Lower lobe of right lung (tissue), 2 donors: ENCODE data around the gene MALAT1. TPM values are rescaled to one million over a fixed set of nuclear protein-coding genes. Genes with fewer than 3 reads are reported as not detected.

Source experiments
- ATAC-seq, 2 donors: fragments of 200-7000 bp; cut with Tn5 transposase; one replicate each; pipeline ENCODE4 v1.9.1; 2020 to 2022; ENCODE audit warnings: mild to moderate bottlenecking in 2 of 2, moderate library complexity in 2 of 2
- DNase-seq: peaks from one replicate; pipeline ENCODE4 v3.0.0-alpha.2; 2020
- H3K27ac ChIP-seq: fragments of 200-600 bp; one replicate; pipeline ENCODE4 v1.8.0; 2022
- H3K27me3 ChIP-seq: fragments of 200-600 bp; one replicate; pipeline ENCODE4 v1.8.0; 2022; ENCODE audit warnings: low read depth
- H3K36me3 ChIP-seq: fragments of 200-600 bp; one replicate; pipeline ENCODE4 v1.8.0; 2022; ENCODE audit warnings: mild to moderate bottlenecking
- H3K4me1 ChIP-seq: fragments of 200-600 bp; one replicate; pipeline ENCODE4 v1.8.0; 2022
- H3K4me3 ChIP-seq: fragments of 200-600 bp; one replicate; pipeline ENCODE4 v1.8.0; 2022; ENCODE audit warnings: mild to moderate bottlenecking
- H3K9me3 ChIP-seq: fragments of 200-600 bp; one replicate; pipeline ENCODE4 v1.8.0; 2022
- CTCF ChIP-seq: fragments of 200-600 bp; IDR thresholded peaks from one replicate; pipeline ENCODE4 v1.8.0; 2022; ENCODE audit warnings: antibody characterized with exemption, mild to moderate bottlenecking
- intact Hi-C: fragments of 100-400 bp; cut with DNase I; formaldehyde crosslinking; loops from one replicate; pipeline ENCODE4 v1.11.0; 2022
- total RNA-seq: library from RNA; stranded (reverse); fragmentation: NEBNext Ultra II Directional; extraction: Animal tissue kit (Norgen Biotek cat#: 25700); gene quantifications from one replicate; pipeline ENCODE4 v1.2.1, GENCODE V29; 2021
- donor health status: DM: no; HTN: yes; CAD: no; lungs with severe emphysema.

MALAT1 gene
- total RNA-seq, 1 donor from 2014 or later, result 11,612 TPM

GRCh38 chr11:65502555-65503367 is 3.9 kb downstream of the MALAT1 start:
- no peak for TF ChIP-seq CTCF
- DNase-seq (no peak), ATAC-seq (no peak)
- Histone ChIP-seq H3K9me3 (no peaks in the 10 kb centered on the region), H3K4me3 (peak overlapping the region; percentile 71), H3K4me1 (peaks cover 37% of the 10 kb centered on the region), H3K27ac (peak overlapping the region; percentile 99), H3K27me3 (no peaks in the 10 kb centered on the region), H3K36me3 (peaks cover 58% of the 10 kb centered on the region)
- intact Hi-C loops, result loop anchor here (5.0 kb wide), 1 partner anchor 75 kb away; no protein-coding TSS in a partner anchor

GRCh38 chr11:65503368-65503948 is 4.6 kb downstream of the MALAT1 start:
- no peaks in the 10 kb centered on the region for H3K9me3 ChIP-seq
- no peaks in the 10 kb centered on the region for H3K27me3 ChIP-seq
- DNase-seq (no peak), ATAC-seq (no peak)
- peak overlapping the region; percentile 71 for H3K4me3 ChIP-seq
- peak overlapping the region; percentile 99 for H3K27ac ChIP-seq
- intact Hi-C loops, result loop anchor here (5.0 kb wide), 1 partner anchor 76 kb away; no protein-coding TSS in a partner anchor
- H3K36me3 ChIP-seq, result peaks cover 58% of the 10 kb centered on the region
- peaks cover 40% of the 10 kb centered on the region for H3K4me1 ChIP-seq
- no peak for TF ChIP-seq CTCF

- no peak for ATAC-seq
- intact Hi-C loops, result loop anchor here (5.0 kb wide), 1 partner anchor 77 kb away; no protein-coding TSS in a partner anchor
These were observed 5.3 kb downstream of the MALAT1 start for GRCh38 chr11:65503949-65504673.

GRCh38 chr11:65504674-65505465 is 6.0 kb downstream of the MALAT1 start:
- H3K36me3 ChIP-seq, result peaks cover 58% of the 10 kb centered on the region
- H3K4me3 ChIP-seq, result peak overlapping the region; percentile 71
- no peak for TF ChIP-seq CTCF
- peak overlapping the region; percentile 99 for H3K27ac ChIP-seq
- H3K27me3 ChIP-seq, result no peaks in the 10 kb centered on the region
- ATAC-seq (no peak), DNase-seq (no peak)
- intact Hi-C loops, result loop anchor here (5.0 kb wide), 1 partner anchor 78 kb away; no protein-coding TSS in a partner anchor
- no peaks in the 10 kb centered on the region for H3K9me3 ChIP-seq
- H3K4me1 ChIP-seq, result peaks cover 46% of the 10 kb centered on the region

More at GRCh38 chr11:65503949-65504673, 5.3 kb downstream of the MALAT1 start:
- H3K4me1 ChIP-seq, result peaks cover 46% of the 10 kb centered on the region
- peaks cover 58% of the 10 kb centered on the region for H3K36me3 ChIP-seq
- H3K9me3 ChIP-seq, result no peaks in the 10 kb centered on the region
- peak overlapping the region; percentile 71 for H3K4me3 ChIP-seq
- no peaks in the 10 kb centered on the region for H3K27me3 ChIP-seq
- TF ChIP-seq CTCF, result no peak
- DNase-seq, result no peak
- peak overlapping the region; percentile 99 for H3K27ac ChIP-seq
